B cell (primary cell): ENCODE measurements around the gene SLC8A3.

Experiments used
- CTCF ChIP-seq: fragments of 200-600 bp; IDR thresholded peaks from one replicate; pipeline ENCODE4 v1.8.0; 2022; ENCODE audit warnings: antibody characterized with exemption, mild to moderate bottlenecking
- EZH2 ChIP-seq: IDR thresholded peaks from 2 replicates; pipeline ENCODE4 v1.6.1; 2012; ENCODE audit warnings: borderline replicate concordance, low read depth, mild to moderate bottlenecking, moderate library complexity, low read length; ENCODE audit not compliant: insufficient read depth, poor library complexity, severe bottlenecking

- no peak for TF ChIP-seq CTCF
- TF ChIP-seq EZH2, result no peak
These were observed 88.7 kb downstream of the SLC8A3 start for GRCh38 chr14:70100071-70100470.
